ENCODE data around the gene CFAP46. TPM values are rescaled to one million over a fixed set of nuclear protein-coding genes. Genes with fewer than 3 reads are reported as not detected.

CFAP46 gene
- total and polyA plus RNA-seq, 2 of the 8 experiments (the other 6 are each of a cell fraction or from before 2014, with no cell fraction given): 2.6 to 4.8 TPM

DNA sequence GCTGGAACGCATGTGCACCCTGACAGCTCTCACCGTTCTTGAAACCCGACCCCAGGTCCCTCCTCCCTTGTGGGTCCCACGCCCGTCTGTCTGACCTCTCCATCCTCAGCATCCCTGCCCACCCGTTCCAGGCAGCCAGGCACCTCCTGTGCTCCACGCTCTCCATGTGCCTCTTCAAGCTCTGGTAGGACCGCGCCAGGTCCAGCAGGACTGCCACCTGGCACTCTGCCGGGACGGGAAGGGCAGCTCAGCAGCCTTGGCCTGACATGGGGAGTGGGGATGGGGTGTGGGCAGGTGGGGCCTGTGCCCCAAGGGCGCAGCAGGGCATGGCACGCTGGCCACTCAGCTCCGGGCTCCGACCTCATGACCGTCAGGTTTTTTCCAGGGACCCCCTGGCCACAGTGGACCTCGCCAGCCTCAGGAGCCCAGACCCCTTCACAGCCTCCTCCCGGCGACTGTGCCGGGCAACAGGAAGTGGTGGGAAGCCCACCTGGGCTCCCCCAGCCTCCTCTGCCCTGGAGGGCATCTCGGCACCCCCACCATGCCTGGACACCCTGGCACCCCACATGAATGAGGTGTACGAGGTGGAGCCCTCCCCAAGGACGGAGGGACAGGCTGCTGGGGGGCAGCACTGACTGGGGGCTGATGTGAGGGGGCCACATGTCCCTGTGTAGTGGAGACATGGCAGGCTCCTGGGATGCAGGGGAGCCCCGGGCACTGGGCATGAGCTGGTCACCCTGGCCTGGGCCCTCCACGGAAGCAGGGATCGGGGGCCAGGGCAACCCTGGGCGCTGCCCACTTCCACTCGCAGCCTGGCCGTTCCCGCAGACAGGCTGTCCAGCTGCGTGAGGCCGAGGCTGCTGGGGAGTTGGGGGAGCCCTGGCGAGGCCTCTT lies 131.3 kb downstream of the CFAP46 start (continued):
- TF ChIP-seq, protein P1, sequence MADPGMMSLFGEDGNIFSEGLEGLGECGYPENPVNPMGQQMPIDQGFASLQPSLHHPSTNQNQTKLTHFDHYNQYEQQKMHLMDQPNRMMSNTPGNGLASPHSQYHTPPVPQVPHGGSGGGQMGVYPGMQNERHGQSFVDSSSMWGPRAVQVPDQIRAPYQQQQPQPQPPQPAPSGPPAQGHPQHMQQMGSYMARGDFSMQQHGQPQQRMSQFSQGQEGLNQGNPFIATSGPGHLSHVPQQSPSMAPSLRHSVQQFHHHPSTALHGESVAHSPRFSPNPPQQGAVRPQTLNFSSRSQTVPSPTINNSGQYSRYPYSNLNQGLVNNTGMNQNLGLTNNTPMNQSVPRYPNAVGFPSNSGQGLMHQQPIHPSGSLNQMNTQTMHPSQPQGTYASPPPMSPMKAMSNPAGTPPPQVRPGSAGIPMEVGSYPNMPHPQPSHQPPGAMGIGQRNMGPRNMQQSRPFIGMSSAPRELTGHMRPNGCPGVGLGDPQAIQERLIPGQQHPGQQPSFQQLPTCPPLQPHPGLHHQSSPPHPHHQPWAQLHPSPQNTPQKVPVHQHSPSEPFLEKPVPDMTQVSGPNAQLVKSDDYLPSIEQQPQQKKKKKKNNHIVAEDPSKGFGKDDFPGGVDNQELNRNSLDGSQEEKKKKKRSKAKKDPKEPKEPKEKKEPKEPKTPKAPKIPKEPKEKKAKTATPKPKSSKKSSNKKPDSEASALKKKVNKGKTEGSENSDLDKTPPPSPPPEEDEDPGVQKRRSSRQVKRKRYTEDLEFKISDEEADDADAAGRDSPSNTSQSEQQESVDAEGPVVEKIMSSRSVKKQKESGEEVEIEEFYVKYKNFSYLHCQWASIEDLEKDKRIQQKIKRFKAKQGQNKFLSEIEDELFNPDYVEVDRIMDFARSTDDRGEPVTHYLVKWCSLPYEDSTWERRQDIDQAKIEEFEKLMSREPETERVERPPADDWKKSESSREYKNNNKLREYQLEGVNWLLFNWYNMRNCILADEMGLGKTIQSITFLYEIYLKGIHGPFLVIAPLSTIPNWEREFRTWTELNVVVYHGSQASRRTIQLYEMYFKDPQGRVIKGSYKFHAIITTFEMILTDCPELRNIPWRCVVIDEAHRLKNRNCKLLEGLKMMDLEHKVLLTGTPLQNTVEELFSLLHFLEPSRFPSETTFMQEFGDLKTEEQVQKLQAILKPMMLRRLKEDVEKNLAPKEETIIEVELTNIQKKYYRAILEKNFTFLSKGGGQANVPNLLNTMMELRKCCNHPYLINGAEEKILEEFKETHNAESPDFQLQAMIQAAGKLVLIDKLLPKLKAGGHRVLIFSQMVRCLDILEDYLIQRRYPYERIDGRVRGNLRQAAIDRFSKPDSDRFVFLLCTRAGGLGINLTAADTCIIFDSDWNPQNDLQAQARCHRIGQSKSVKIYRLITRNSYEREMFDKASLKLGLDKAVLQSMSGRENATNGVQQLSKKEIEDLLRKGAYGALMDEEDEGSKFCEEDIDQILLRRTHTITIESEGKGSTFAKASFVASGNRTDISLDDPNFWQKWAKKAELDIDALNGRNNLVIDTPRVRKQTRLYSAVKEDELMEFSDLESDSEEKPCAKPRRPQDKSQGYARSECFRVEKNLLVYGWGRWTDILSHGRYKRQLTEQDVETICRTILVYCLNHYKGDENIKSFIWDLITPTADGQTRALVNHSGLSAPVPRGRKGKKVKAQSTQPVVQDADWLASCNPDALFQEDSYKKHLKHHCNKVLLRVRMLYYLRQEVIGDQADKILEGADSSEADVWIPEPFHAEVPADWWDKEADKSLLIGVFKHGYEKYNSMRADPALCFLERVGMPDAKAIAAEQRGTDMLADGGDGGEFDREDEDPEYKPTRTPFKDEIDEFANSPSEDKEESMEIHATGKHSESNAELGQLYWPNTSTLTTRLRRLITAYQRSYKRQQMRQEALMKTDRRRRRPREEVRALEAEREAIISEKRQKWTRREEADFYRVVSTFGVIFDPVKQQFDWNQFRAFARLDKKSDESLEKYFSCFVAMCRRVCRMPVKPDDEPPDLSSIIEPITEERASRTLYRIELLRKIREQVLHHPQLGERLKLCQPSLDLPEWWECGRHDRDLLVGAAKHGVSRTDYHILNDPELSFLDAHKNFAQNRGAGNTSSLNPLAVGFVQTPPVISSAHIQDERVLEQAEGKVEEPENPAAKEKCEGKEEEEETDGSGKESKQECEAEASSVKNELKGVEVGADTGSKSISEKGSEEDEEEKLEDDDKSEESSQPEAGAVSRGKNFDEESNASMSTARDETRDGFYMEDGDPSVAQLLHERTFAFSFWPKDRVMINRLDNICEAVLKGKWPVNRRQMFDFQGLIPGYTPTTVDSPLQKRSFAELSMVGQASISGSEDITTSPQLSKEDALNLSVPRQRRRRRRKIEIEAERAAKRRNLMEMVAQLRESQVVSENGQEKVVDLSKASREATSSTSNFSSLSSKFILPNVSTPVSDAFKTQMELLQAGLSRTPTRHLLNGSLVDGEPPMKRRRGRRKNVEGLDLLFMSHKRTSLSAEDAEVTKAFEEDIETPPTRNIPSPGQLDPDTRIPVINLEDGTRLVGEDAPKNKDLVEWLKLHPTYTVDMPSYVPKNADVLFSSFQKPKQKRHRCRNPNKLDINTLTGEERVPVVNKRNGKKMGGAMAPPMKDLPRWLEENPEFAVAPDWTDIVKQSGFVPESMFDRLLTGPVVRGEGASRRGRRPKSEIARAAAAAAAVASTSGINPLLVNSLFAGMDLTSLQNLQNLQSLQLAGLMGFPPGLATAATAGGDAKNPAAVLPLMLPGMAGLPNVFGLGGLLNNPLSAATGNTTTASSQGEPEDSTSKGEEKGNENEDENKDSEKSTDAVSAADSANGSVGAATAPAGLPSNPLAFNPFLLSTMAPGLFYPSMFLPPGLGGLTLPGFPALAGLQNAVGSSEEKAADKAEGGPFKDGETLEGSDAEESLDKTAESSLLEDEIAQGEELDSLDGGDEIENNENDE (IDR thresholded peaks at IDR 0.05; ENCODE audit: insufficient replicate concordance, low read length): no peak
- TF ChIP-seq SP4 (IDR thresholded peaks at IDR 0.05; ENCODE audit: low read length) (no peak), EP300 (IDR thresholded peaks at IDR 0.05; ENCODE audit: borderline replicate concordance in 1 of 2, low read depth in 2 of 2, low read length in 2 of 2) (no peak)
